GM23248 (cell line): ENCODE measurements around the gene EGFLAM. TPM values are rescaled to one million over a fixed set of nuclear protein-coding genes. Genes with fewer than 3 reads are reported as not detected.

Source experiments
- DNase-seq: peaks from one replicate; pipeline ENCODE4 v3.0.0-alpha.2; 2015
- H2AFZ ChIP-seq: fragments of 200-600 bp; sonication (generic); 2 replicates; pipeline ENCODE4 v1.6.1; 2016; ENCODE audit warnings: antibody characterized with exemption
- H3F3A ChIP-seq: fragments of 200-600 bp; sonication (generic); 2 replicates; pipeline ENCODE4 v1.6.1; 2016; ENCODE audit warnings: mild to moderate bottlenecking, antibody characterized with exemption, mixed run types; ENCODE audit not compliant: insufficient read depth
- H3K27ac ChIP-seq: fragments of 200-600 bp; sonication (generic); 2 replicates; pipeline ENCODE4 v1.5.1; 2016; ENCODE audit warnings: mild to moderate bottlenecking
- H3K27me3 ChIP-seq: fragments of 200-600 bp; sonication (generic); replicated peaks from 2 replicates; pipeline ENCODE4 v1.6.1; 2016; ENCODE audit warnings: mild to moderate bottlenecking; ENCODE audit not compliant: insufficient read depth
- H3K36me3 ChIP-seq: fragments of 200-600 bp; sonication (generic); 2 replicates; pipeline ENCODE4 v1.6.1; 2016; ENCODE audit warnings: low read depth, mild to moderate bottlenecking
- H3K4me1 ChIP-seq: fragments of 200-600 bp; sonication (generic); 2 replicates; pipeline ENCODE4 v1.6.1; 2016; ENCODE audit warnings: mild to moderate bottlenecking; ENCODE audit not compliant: insufficient read depth
- H3K4me2 ChIP-seq: fragments of 200-600 bp; sonication (generic); one replicate; pipeline ENCODE4 v1.6.1; 2016; ENCODE audit warnings: mild to moderate bottlenecking; ENCODE audit not compliant: unreplicated experiment
- H3K4me3 ChIP-seq: fragments of 200-600 bp; sonication (generic); 2 replicates; pipeline ENCODE4 v1.5.1; 2016; ENCODE audit warnings: mild to moderate bottlenecking
- H3K79me2 ChIP-seq: fragments of 200-600 bp; sonication (generic); 2 replicates; pipeline ENCODE4 v1.6.1; 2016; ENCODE audit warnings: mild to moderate bottlenecking; ENCODE audit not compliant: insufficient read depth
- H3K9ac ChIP-seq: fragments of 200-600 bp; sonication (generic); 2 replicates; pipeline ENCODE4 v1.6.1; 2016; ENCODE audit warnings: mild to moderate bottlenecking
- H3K9me2 ChIP-seq: fragments of 200-600 bp; sonication (generic); 2 replicates; pipeline ENCODE4 v1.6.1; 2016; ENCODE audit warnings: mixed run types, mild to moderate bottlenecking, moderate library complexity; ENCODE audit not compliant: insufficient read depth
- H3K9me3 ChIP-seq: fragments of 200-600 bp; sonication (generic); one replicate; pipeline ENCODE4 v1.6.1; 2017; ENCODE audit warnings: low read depth
- H4K20me1 ChIP-seq: fragments of 200-600 bp; sonication (generic); 2 replicates; pipeline ENCODE4 v1.6.0; 2016; ENCODE audit not compliant: insufficient read depth
- EZH2 ChIP-seq: fragments of 200-600 bp; sonication (generic); IDR thresholded peaks from 2 replicates; pipeline ENCODE4 v1.6.1; 2018; ENCODE audit warnings: antibody characterized with exemption, mild to moderate bottlenecking; ENCODE audit not compliant: insufficient read depth, poor library complexity, severe bottlenecking
- EZH2phosphoT487 ChIP-seq: fragments of 200-600 bp; sonication (generic); IDR thresholded peaks from 2 replicates; pipeline ENCODE4 v1.6.1; 2018; ENCODE audit warnings: antibody characterized with exemption, moderate library complexity, mild to moderate bottlenecking, low read depth; ENCODE audit not compliant: insufficient read depth
- WGBS, 2 experiments: methylation state at CpG; one replicate each; pipeline ENCODE4 v1.1.6; 2015 to 2017; ENCODE audit warnings: low lambda C conversion rate in 2 of 2, low coverage in 1 of 2; ENCODE audit errors: missing lambda C conversion rate in 2 of 2; 5-methylcytosine and 5-hydroxymethylcytosine counted together
- in situ Hi-C: fragments of 300-500 bp; cut with MboI; formaldehyde crosslinking; loops from 2 replicates; pipeline ENCODE4 v1.15.0; 2020
- polyA plus RNA-seq: library from polyadenylated mRNA; unstranded; fragments of >200 nt; fragmentation: Nextera tagmentation; extraction: Ambion mirVana; gene quantifications from 2 replicates; pipeline ENCODE4 v1.2.1, GENCODE V29; 2016
- total RNA-seq: library from RNA; depleted of rRNA; stranded (reverse); fragments of >200 nt; shearing (Covaris generic); gene quantifications from 2 replicates; pipeline ENCODE4 v1.2.3, GENCODE V29; 2014

The EGFLAM gene
- total and polyA plus RNA-seq, 2 experiments from 2014 or later = not detected

- Histone ChIP-seq H3K9me2 (no peaks in the 10 kb centered on the region), H3K79me2 (no peaks in the 10 kb centered on the region), H3K9me3 (no peaks in the 10 kb centered on the region), H3K27ac (no peak overlapping the region), H3K4me1 (peaks cover 19% of the 10 kb centered on the region), H4K20me1 (no peaks in the 10 kb centered on the region), H3K4me3 (no peak overlapping the region), H3K9ac (no peak overlapping the region), H3K4me2 (no peak overlapping the region), H3K27me3 (no peaks in the 10 kb centered on the region), H3K36me3 (no peaks in the 10 kb centered on the region), H3F3A (0 out of 2 replicates have a peak, but pooled peaks cover 5% of the 10 kb centered on the region), H2AFZ (no peak overlapping the region)
- no peak for DNase-seq
- WGBS, 2 experiments = 97% methylated on average over 7 of the region's 7 CpGs
- in situ Hi-C loops = no loop called here
- TF ChIP-seq EZH2phosphoT487 (no peak), EZH2 (no peak)
These were observed 214.2 kb downstream of the EGFLAM start for GRCh38 chr5:38472541-38472940.

DNA sequence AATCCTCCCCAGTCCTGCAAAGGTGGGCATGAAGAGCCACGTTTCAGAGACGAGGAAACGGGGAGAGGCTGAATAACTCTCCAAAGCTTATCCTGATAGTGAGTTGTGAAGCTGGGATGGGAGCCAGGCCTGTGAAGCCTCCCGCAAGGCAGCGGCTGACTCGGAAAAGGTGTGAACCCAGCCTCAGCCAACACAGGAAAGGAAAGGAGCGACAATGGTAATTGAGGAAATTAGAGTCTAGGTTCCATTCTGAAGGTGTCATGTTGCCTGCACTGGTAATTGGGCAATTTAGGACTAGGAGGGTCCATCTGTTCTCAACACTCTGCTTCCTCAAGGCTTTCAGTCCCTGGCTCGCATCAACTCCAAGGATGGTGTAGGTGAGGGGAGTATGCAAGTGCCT, 214.6 kb downstream of the EGFLAM start:
- Histone ChIP-seq H3K79me2 (no peaks in the 10 kb centered on the region), H3K9me3 (no peaks in the 10 kb centered on the region), H3K27ac (no peak overlapping the region), H3K36me3 (no peaks in the 10 kb centered on the region), H3K4me3 (no peak overlapping the region), H3F3A (0 out of 2 replicates have a peak, but pooled peaks cover 5% of the 10 kb centered on the region), H3K4me2 (no peak overlapping the region), H3K4me1 (peaks cover 14% of the 10 kb centered on the region), H3K9me2 (no peaks in the 10 kb centered on the region), H2AFZ (no peak overlapping the region), H4K20me1 (no peaks in the 10 kb centered on the region), H3K9ac (no peak overlapping the region), H3K27me3 (no peaks in the 10 kb centered on the region)
- no peak for TF ChIP-seq EZH2phosphoT487
- in situ Hi-C loops = no loop called here
- 84 to 88% methylated on average over 8 of the region's 8 CpGs for WGBS, 2 experiments
- DNase-seq = no peak

GRCh38 chr5:38478166-38478565, 219.8 kb downstream of the EGFLAM start:
- Histone ChIP-seq H3K9me3 (no peaks in the 10 kb centered on the region), H3K9me2 (no peaks in the 10 kb centered on the region), H3K9ac (no peak overlapping the region), H3K27ac (no peak overlapping the region), H2AFZ (no peak overlapping the region), H3K36me3 (no peaks in the 10 kb centered on the region), H3K4me3 (no peak overlapping the region), H3F3A (no peaks in the 10 kb centered on the region), H3K4me1 (peaks cover 6% of the 10 kb centered on the region; the same call in 1 of the 2 replicates), H3K27me3 (no peaks in the 10 kb centered on the region), H4K20me1 (no peaks in the 10 kb centered on the region), H3K79me2 (no peaks in the 10 kb centered on the region), H3K4me2 (no peak overlapping the region)
- in situ Hi-C loops = no loop called here
- WGBS, 2 experiments = 91 to 93% methylated on average over 3 of the region's 3 CpGs
- TF ChIP-seq EZH2phosphoT487 (no peak), EZH2 (no peak)
- no peak for DNase-seq

DNA sequence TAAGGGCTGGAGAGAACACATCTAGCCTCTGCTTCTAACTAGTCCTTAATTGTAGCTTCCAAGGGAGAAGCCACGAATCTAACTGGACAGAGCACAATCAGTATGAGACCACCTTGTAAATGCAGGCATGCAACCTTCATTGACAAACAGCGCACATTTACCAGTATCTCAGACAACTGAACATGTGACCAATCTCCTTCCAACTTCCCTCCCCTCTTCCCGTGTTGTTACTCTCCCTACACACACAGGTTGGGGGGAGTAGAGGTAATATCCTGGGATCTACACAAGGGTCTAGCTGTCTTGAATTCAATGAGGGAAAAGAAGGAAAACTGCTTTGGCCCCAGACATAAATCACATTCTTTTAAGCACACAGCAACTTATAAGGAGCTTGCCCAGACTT, 220.5 kb downstream of the EGFLAM start:
- H3K9ac ChIP-seq = no peak overlapping the region
- no peaks in the 10 kb centered on the region for H3K36me3 ChIP-seq
- H3K27ac ChIP-seq = no peak overlapping the region
- no peak overlapping the region for H2AFZ ChIP-seq
- H3K79me2 ChIP-seq = no peaks in the 10 kb centered on the region
- no peaks in the 10 kb centered on the region for H4K20me1 ChIP-seq
- no peak for DNase-seq
- no peaks in the 10 kb centered on the region for H3K9me2 ChIP-seq
- peaks cover 6% of the 10 kb centered on the region; the same call in 1 of the 2 replicates for H3K4me1 ChIP-seq
- TF ChIP-seq EZH2phosphoT487 (no peak), EZH2 (no peak)
- H3F3A ChIP-seq = no peaks in the 10 kb centered on the region
- no peak overlapping the region for H3K4me3 ChIP-seq
- H3K9me3 ChIP-seq = no peaks in the 10 kb centered on the region
- 59 to 68% methylated on average over 3 of the region's 3 CpGs for WGBS, 2 experiments
- in situ Hi-C loops = no loop called here
- no peaks in the 10 kb centered on the region for H3K27me3 ChIP-seq
- H3K4me2 ChIP-seq = no peak overlapping the region

DNA sequence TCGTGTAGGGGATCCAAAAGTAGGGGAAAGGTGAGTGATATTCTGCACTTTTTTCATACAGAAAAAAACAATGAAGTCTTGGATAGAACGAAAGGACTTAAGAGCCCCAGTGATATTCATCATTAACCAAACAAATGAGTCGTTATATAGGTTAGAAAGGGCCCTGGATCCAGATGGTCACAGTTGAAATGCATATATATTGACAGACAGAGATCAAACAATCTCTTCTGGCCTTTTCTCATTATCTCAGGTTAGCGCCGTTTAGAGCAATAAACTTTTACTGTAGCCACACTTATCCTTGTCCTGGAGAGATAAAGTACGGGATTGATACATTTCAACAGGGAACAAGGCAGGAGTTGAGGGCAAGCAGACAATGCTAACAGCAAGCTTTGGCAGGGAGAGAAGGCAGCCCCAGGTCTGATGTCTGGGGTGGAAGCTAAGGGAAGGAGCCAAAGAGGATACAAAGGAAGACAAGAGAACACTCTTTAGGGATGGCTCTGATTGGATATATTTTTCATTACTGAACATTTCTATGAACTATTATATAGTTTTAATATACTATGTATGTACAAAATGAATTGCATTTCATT, 221.1 kb downstream of the EGFLAM start:
- Histone ChIP-seq H3K9me3 (no peaks in the 10 kb centered on the region), H3K4me1 (peaks cover 6% of the 10 kb centered on the region; the same call in 1 of the 2 replicates), H3K9me2 (no peaks in the 10 kb centered on the region), H3K9ac (no peak overlapping the region), H3K27me3 (no peaks in the 10 kb centered on the region), H3K36me3 (no peaks in the 10 kb centered on the region), H2AFZ (no peak overlapping the region), H3K27ac (no peak overlapping the region), H3F3A (no peaks in the 10 kb centered on the region), H3K4me3 (no peak overlapping the region), H3K4me2 (no peak overlapping the region), H4K20me1 (no peaks in the 10 kb centered on the region), H3K79me2 (no peaks in the 10 kb centered on the region)
- no peak for DNase-seq
- TF ChIP-seq EZH2 = no peak
- TF ChIP-seq EZH2phosphoT487 = no peak
- WGBS, 2 experiments = 49 to 52% methylated on average over 6 of the region's 6 CpGs
- in situ Hi-C loops = no loop called here
